B cell (primary cell): ENCODE data around the gene SAMD7.

Experiments used
- CTCF ChIP-seq: fragments of 200-600 bp; IDR thresholded peaks from one replicate; pipeline ENCODE4 v1.8.0; 2022; ENCODE audit warnings: antibody characterized with exemption, mild to moderate bottlenecking
- EZH2 ChIP-seq: IDR thresholded peaks from 2 replicates; pipeline ENCODE4 v1.6.1; 2012; ENCODE audit warnings: borderline replicate concordance, low read depth, mild to moderate bottlenecking, moderate library complexity, low read length; ENCODE audit not compliant: insufficient read depth, poor library complexity, severe bottlenecking

DNA sequence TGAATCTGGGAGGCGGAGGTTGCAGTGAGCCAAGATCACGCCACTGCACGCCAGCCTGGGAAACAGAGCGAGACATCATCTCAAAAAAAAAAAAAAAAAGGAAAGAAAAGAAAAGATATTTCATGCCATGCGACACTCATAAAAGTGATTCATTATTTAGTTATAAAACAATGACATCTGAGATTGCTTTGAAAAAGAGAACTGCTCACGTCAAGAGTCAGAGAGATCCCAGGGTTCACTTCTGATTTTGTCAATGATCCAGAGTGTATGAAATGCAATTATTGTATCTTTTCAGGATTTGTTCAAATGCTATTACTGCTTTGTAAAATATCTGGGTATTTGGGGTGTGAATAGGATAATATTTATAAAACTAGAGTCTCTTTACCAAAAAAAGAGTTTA, 6.0 kb upstream of the SAMD7 start:
- TF ChIP-seq CTCF (no peak), EZH2 (no peak)
